ENCODE results near the gene GSDMA. TPM values are rescaled to one million over a fixed set of nuclear protein-coding genes. Genes with fewer than 3 reads are reported as not detected.

Gene GSDMA
- total RNA-seq, 1 donor from 2014 or later, result not detected

- H3K4me3 Mint-ChIP-seq (ENCODE audit: low read depth), result no peak overlapping the region
- DNase-seq (ENCODE audit: low spot score, unreplicated experiment), result no peak
- peaks cover 3% of the 10 kb centered on the region for H3K36me3 Mint-ChIP-seq (ENCODE audit: insufficient read depth)
- H3K27ac Mint-ChIP-seq, result no peak overlapping the region
- H3K27me3 Mint-ChIP-seq, result peaks cover 7% of the 10 kb centered on the region
- no peak for TF ChIP-seq CTCF (IDR thresholded peaks at IDR 0.05; ENCODE audit: unreplicated experiment)
- H3K4me1 Mint-ChIP-seq (ENCODE audit: low read depth), result peaks cover 7% of the 10 kb centered on the region
- peaks cover 6% of the 10 kb centered on the region for H3K9me3 Mint-ChIP-seq (ENCODE audit: low read depth)
Observed at GRCh38 chr17:40014375-40014980, 51.7 kb downstream of the GSDMA start.

GRCh38 chr17:40015005-40015997 is 52.5 kb downstream of the GSDMA start, which contains the start of gene CSF3:
CSF3 (plus strand) TSS chr17:40015440; CDS start chr17:40015475, 35 bp downstream.
- no peak for TF ChIP-seq CTCF (IDR thresholded peaks at IDR 0.05; ENCODE audit: unreplicated experiment)
- peaks cover 7% of the 10 kb centered on the region for H3K27me3 Mint-ChIP-seq
- peaks cover 5% of the 10 kb centered on the region for H3K36me3 Mint-ChIP-seq (ENCODE audit: insufficient read depth)
- H3K27ac Mint-ChIP-seq, result no peak within 1 kb of the TSS
- H3K4me3 Mint-ChIP-seq (ENCODE audit: low read depth), result no peak within 1 kb of the TSS
- peaks cover 7% of the 10 kb centered on the region for H3K4me1 Mint-ChIP-seq (ENCODE audit: low read depth)
- DNase-seq (ENCODE audit: low spot score, unreplicated experiment), result no peak
- peaks cover 6% of the 10 kb centered on the region for H3K9me3 Mint-ChIP-seq (ENCODE audit: low read depth)

GRCh38 chr17:40015998-40016985 is 53.5 kb downstream of the GSDMA start:
- Mint-ChIP-seq H3K36me3 (ENCODE audit: insufficient read depth) (peaks cover 10% of the 10 kb centered on the region), H3K9me3 (ENCODE audit: low read depth) (peaks cover 6% of the 10 kb centered on the region), H3K27me3 (peaks cover 7% of the 10 kb centered on the region), H3K4me1 (ENCODE audit: low read depth) (peaks cover 7% of the 10 kb centered on the region), H3K4me3 (ENCODE audit: low read depth) (no peak overlapping the region), H3K27ac (no peak overlapping the region)
- DNase-seq (ENCODE audit: low spot score, unreplicated experiment), result no peak
- TF ChIP-seq CTCF (IDR thresholded peaks at IDR 0.05; ENCODE audit: unreplicated experiment), result no peak

GRCh38 chr17:40017422-40018080 is 54.7 kb downstream of the GSDMA start:
- Mint-ChIP-seq H3K4me1 (ENCODE audit: low read depth) (peaks cover 7% of the 10 kb centered on the region), H3K9me3 (ENCODE audit: low read depth) (no peaks in the 10 kb centered on the region)
- no peak for DNase-seq (ENCODE audit: low spot score, unreplicated experiment)

More at GRCh38 chr17:40017422-40018080, 54.7 kb downstream of the GSDMA start:
- Mint-ChIP-seq H3K27ac (no peak overlapping the region), H3K27me3 (peaks cover 7% of the 10 kb centered on the region), H3K36me3 (ENCODE audit: insufficient read depth) (peaks cover 11% of the 10 kb centered on the region), H3K4me3 (ENCODE audit: low read depth) (no peak overlapping the region)
- no peak for TF ChIP-seq CTCF (IDR thresholded peaks at IDR 0.05; ENCODE audit: unreplicated experiment)
